ENCODE results near the gene ADCY2.

DNA sequence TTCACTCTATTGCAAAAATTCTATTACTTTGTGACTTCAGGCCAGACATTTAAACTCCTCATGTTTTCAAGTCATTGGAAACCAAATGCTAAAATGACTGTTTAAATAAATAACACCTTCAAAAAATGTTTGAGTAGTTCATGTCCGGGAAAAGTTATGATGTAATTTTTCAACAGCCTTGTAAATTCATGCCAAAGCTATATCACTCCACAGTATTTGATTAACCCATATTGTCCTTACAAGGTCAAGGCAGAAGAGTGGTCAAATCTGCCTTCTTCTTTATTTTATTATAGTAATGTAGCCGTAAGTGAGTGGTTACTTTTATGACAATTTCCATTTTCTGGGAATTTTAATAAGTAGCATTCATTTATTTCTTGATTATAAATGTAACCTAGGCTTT is 72.8 kb downstream of the ADCY2 start:
- TF ChIP-seq, protein P1, sequence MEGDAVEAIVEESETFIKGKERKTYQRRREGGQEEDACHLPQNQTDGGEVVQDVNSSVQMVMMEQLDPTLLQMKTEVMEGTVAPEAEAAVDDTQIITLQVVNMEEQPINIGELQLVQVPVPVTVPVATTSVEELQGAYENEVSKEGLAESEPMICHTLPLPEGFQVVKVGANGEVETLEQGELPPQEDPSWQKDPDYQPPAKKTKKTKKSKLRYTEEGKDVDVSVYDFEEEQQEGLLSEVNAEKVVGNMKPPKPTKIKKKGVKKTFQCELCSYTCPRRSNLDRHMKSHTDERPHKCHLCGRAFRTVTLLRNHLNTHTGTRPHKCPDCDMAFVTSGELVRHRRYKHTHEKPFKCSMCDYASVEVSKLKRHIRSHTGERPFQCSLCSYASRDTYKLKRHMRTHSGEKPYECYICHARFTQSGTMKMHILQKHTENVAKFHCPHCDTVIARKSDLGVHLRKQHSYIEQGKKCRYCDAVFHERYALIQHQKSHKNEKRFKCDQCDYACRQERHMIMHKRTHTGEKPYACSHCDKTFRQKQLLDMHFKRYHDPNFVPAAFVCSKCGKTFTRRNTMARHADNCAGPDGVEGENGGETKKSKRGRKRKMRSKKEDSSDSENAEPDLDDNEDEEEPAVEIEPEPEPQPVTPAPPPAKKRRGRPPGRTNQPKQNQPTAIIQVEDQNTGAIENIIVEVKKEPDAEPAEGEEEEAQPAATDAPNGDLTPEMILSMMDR (conservative IDR thresholded peaks at IDR 0.05; ENCODE audit: low read length), result no peak
- TF ChIP-seq EZH2phosphoT487 (IDR thresholded peaks at IDR 0.05; ENCODE audit: borderline replicate concordance, low read depth, low read length), result no peak

Measured in OCI-LY7 (cell line).